ENCODE data around the gene DEGS2.

- TF ChIP-seq CTCF (conservative IDR thresholded peaks at IDR 0.05; ENCODE audit: low read depth, low read length) (no peak), EZH2 (IDR thresholded peaks at IDR 0.05; ENCODE audit: borderline replicate concordance, low read depth, low read length, poor library complexity, severe bottlenecking) (no peak)
Measured at GRCh38 chr14:100137173-100137572, 22.3 kb downstream of the DEGS2 start.

Measured in A673 (cell line).